Measurements from ENCODE around the gene SRBD1.

SRBD1 gene

GRCh38 chr2:45611020-45611859, at the start of gene SRBD1:
Gene SRBD1, minus strand, starts transcription at chr2:45611267. Its CDS starts 5,826 bp downstream, at chr2:45605441.
- peak; percentile 92 for DNase-seq

GRCh38 chr2:45654250-45654649, 43.2 kb upstream of the SRBD1 start:
- no peak for DNase-seq

GRCh38 chr2:45653122-45653913, 42.3 kb upstream of the SRBD1 start:
- peak; percentile 66 for DNase-seq

GRCh38 chr2:45652090-45653031, 41.3 kb upstream of the SRBD1 start:
- peak; percentile 61 for DNase-seq

- DNase-seq, result no peak
These were observed 40.5 kb upstream of the SRBD1 start, which contains the start of gene PRKCE for GRCh38 chr2:45651415-45652089. Gene PRKCE, plus strand, starts transcription at chr2:45651675.

GRCh38 chr2:45650851-45651414, 39.9 kb upstream of the SRBD1 start:
- peak; percentile 99 for DNase-seq

GRCh38 chr2:45649858-45650811, 39.1 kb upstream of the SRBD1 start:
- peak; percentile 36 for DNase-seq

GRCh38 chr2:45649462-45649857, 38.4 kb upstream of the SRBD1 start:
- DNase-seq, result peak; percentile 30

- no peak for DNase-seq
These were observed 37.6 kb upstream of the SRBD1 start for GRCh38 chr2:45648636-45649035.

- no peak for DNase-seq
These were observed 37.0 kb upstream of the SRBD1 start for GRCh38 chr2:45647986-45648520.

GRCh38 chr2:45647356-45647755, 36.3 kb upstream of the SRBD1 start:
- DNase-seq, result no peak

- DNase-seq, result no peak
These were observed 35.2 kb upstream of the SRBD1 start for GRCh38 chr2:45646289-45646688.

- DNase-seq, result peak; percentile 54
These were observed 32.8 kb upstream of the SRBD1 start for GRCh38 chr2:45643543-45644542.

- DNase-seq, result no peak
These were observed 32.0 kb upstream of the SRBD1 start for GRCh38 chr2:45643095-45643494.

- no peak for DNase-seq
These were observed 29.5 kb upstream of the SRBD1 start for GRCh38 chr2:45640576-45640975.

GRCh38 chr2:45637440-45637839, 26.4 kb upstream of the SRBD1 start:
- DNase-seq, result peak; percentile 64

- no peak for DNase-seq
These were observed 24.9 kb upstream of the SRBD1 start for GRCh38 chr2:45636008-45636407.

GRCh38 chr2:45634223-45634622, 23.2 kb upstream of the SRBD1 start:
- DNase-seq, result no peak

- DNase-seq, result no peak
These were observed 20.9 kb upstream of the SRBD1 start for GRCh38 chr2:45631955-45632354.

All from fibroblast of skin of right quadriceps (primary cell).